Lung (tissue), 12 donors: ENCODE results near the gene CNGB1. TPM values are rescaled to one million over a fixed set of nuclear protein-coding genes. Genes with fewer than 3 reads are reported as not detected.

Experiments
- ATAC-seq: fragments of 200-7000 bp; cut with Tn5 transposase; one replicate; pipeline ENCODE4 v1.9.1; 2020; ENCODE audit warnings: moderate number of reproducible peaks; ENCODE audit not compliant: insufficient read depth, low FRiP score
- DNase-seq, 3 donors: peaks; one replicate each; pipeline ENCODE4 v3.0.0-alpha.2; 2013 to 2017
- H3K27ac ChIP-seq, 2 donors: one replicate each; pipeline ENCODE4 v1.5.1; 2013; ENCODE audit warnings: mild to moderate bottlenecking in 2 of 2, moderate library complexity in 2 of 2, control low read depth in 1 of 2, inconsistent platforms in 1 of 2, low read depth in 1 of 2, low read length in 1 of 2
- H3K27me3 ChIP-seq, 3 donors: one replicate each; pipeline ENCODE4 v1.5.1; 2013; ENCODE audit warnings: low read length in 2 of 3; ENCODE audit not compliant: control insufficient read depth in 3 of 3, insufficient read depth in 3 of 3
- H3K36me3 ChIP-seq, 4 donors: one replicate each; pipeline ENCODE4 v1.5.1; 2013; ENCODE audit warnings: low read length in 4 of 4, mild to moderate bottlenecking in 1 of 4, moderate library complexity in 1 of 4; ENCODE audit not compliant: control insufficient read depth in 4 of 4, insufficient read depth in 4 of 4
- H3K4me1 ChIP-seq, 5 donors: one replicate each; pipeline ENCODE4 v1.5.1; 2013; ENCODE audit warnings: low read length in 5 of 5, mild to moderate bottlenecking in 2 of 5, moderate library complexity in 1 of 5; ENCODE audit not compliant: control insufficient read depth in 5 of 5, insufficient read depth in 5 of 5
- H3K4me3 ChIP-seq: one replicate; pipeline ENCODE4 v1.5.1; 2013; ENCODE audit warnings: mild to moderate bottlenecking, control low read depth, moderate library complexity
- H3K9ac ChIP-seq, 2 donors: one replicate each; pipeline ENCODE4 v1.5.1; 2013; ENCODE audit warnings: low read length in 2 of 2, control low read depth in 1 of 2; ENCODE audit not compliant: insufficient read depth in 1 of 2
- H3K9me3 ChIP-seq, 4 donors: one replicate each; pipeline ENCODE4 v1.5.1; 2013; ENCODE audit warnings: low read length in 3 of 4, mild to moderate bottlenecking in 1 of 4, moderate library complexity in 1 of 4; ENCODE audit not compliant: control insufficient read depth in 4 of 4, insufficient read depth in 3 of 4
- WGBS, 2 donors: extraction: QIAGEN DNeasy Blood & Tissue Kit; methylation state at CpG; one replicate each; pipeline ENCODE4 v1.1.7; 2013; 5-methylcytosine and 5-hydroxymethylcytosine counted together
- polyA plus RNA-seq, 2 donors: library from polyadenylated mRNA; stranded (reverse); fragments of 200-250 nt; gene quantifications; one replicate each; pipeline ENCODE4 v1.2.1, GENCODE V29; 2013
- total RNA-seq, 2 donors: library from RNA; depleted of rRNA in 1 of 2; stranded (reverse); fragments of >200 nt in 1 of 2; gene quantifications; one replicate each; pipeline ENCODE4 v1.2.1, GENCODE V29; 2014 to 2021
- TF ChIP-seq, protein P1 (sequence below): IDR thresholded peaks from 2 replicates; pipeline ENCODE4 v1.5.1; 2012; ENCODE audit warnings: mild to moderate bottlenecking; ENCODE audit errors: control extremely low read depth, extremely low read depth
- donor health status: control.
- donor health status: control.
- donor health status: Bipolar disorder and iron deficiency.
- donor health status: healthy.
- donor health status: DM: yes; HTN: yes; CAD: no.

CNGB1 gene
- total and polyA plus RNA-seq, 4 donors, result 0.14 to 0.43 (median 0.19) TPM

- TF ChIP-seq, protein P1, sequence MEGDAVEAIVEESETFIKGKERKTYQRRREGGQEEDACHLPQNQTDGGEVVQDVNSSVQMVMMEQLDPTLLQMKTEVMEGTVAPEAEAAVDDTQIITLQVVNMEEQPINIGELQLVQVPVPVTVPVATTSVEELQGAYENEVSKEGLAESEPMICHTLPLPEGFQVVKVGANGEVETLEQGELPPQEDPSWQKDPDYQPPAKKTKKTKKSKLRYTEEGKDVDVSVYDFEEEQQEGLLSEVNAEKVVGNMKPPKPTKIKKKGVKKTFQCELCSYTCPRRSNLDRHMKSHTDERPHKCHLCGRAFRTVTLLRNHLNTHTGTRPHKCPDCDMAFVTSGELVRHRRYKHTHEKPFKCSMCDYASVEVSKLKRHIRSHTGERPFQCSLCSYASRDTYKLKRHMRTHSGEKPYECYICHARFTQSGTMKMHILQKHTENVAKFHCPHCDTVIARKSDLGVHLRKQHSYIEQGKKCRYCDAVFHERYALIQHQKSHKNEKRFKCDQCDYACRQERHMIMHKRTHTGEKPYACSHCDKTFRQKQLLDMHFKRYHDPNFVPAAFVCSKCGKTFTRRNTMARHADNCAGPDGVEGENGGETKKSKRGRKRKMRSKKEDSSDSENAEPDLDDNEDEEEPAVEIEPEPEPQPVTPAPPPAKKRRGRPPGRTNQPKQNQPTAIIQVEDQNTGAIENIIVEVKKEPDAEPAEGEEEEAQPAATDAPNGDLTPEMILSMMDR, result no peak
- Histone ChIP-seq H3K36me3 (no peaks in the 10 kb centered on the region), H3K9ac (no peak overlapping the region), H3K4me1 (no peaks in the 10 kb centered on the region), H3K9me3 (peaks cover 0 to 2% (median 0%) of the 10 kb centered on the region in 4 donors), H3K27me3 (peaks cover 0 to 9% (median 4%) of the 10 kb centered on the region in 3 donors), H3K27ac (no peak overlapping the region), H3K4me3 (no peak overlapping the region)
- 84 to 88% methylated on average over 11 of the region's 11 CpGs for WGBS, 2 donors
- no peak for DNase-seq
- ATAC-seq, result no peak
Observed at GRCh38 chr16:57900796-57901479, 70.0 kb downstream of the CNGB1 start.

DNA sequence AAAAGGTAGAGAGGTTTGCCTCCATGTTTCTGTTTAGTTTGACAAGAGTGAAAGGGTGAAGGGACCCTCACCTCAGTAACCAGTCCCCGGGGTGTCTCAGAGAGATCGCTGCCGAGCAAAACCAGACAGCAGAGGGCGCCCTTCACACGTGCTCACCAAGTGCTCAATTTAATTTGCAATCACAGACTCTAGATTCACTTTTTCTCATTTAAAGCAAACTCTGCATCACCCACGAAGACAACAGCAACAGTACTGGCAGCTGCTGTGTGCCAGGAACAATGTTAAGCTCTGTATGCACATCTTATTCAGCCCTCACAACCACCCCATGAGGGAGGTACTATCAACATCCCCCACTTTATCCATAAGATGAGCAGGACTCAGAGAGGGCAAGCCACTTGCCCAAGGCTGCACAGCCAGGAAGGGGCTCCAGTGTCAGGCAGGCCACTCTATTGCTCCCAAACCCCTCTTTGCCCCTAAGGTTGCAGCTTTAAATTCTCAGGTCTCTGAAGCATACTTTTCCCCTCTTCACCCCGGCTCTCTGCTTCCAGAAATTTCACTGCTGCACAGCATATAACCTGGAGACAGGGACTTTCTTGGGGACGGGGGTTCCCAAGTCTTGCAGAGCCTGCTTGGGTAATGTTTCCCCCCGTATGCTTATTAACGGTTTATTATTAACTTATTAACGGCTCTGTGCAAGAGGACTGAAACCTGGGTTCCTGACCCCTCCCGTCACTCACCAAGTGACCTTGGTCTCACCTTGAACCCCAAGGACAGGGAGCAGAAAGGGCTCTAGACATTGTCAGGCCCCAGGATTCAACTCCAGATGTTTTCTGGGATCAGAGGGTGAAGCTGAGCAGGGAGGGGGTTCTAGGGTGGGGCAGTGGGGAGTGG is 70.9 kb downstream of the CNGB1 start:
- no peak overlapping the region for H3K9ac ChIP-seq

GRCh38 chr16:57898961-57899360 is 72.0 kb downstream of the CNGB1 start:
- no peak for DNase-seq
- no peaks in the 10 kb centered on the region for H3K36me3 ChIP-seq

More for the DNA sequence above, 70.9 kb downstream of the CNGB1 start:
- Histone ChIP-seq H3K27ac (no peak overlapping the region), H3K27me3 (peaks cover 0 to 9% (median 2%) of the 10 kb centered on the region in 3 donors), H3K4me1 (no peaks in the 10 kb centered on the region), H3K36me3 (no peaks in the 10 kb centered on the region), H3K4me3 (no peak overlapping the region), H3K9me3 (peaks cover 0 to 2% (median 0%) of the 10 kb centered on the region in 4 donors)
- peak; percentile 67 for ATAC-seq
- TF ChIP-seq, protein P1, result peak; percentile 89
- 30 to 36% methylated on average over 12 of the region's 12 CpGs for WGBS, 2 donors
- peak; percentile 70 to 76 (median 72) for DNase-seq

More at GRCh38 chr16:57898961-57899360, 72.0 kb downstream of the CNGB1 start:
- TF ChIP-seq, protein P1, result no peak
- 71 to 84% methylated on average over 5 of the region's 5 CpGs for WGBS, 2 donors
- Histone ChIP-seq H3K27ac (no peak overlapping the region), H3K4me1 (peaks cover 0 to 1% (median 0%) of the 10 kb centered on the region in 5 donors), H3K9ac (no peak overlapping the region), H3K27me3 (peaks cover 0 to 9% (median 2%) of the 10 kb centered on the region in 3 donors), H3K9me3 (peaks cover 0 to 2% (median 0%) of the 10 kb centered on the region in 4 donors), H3K4me3 (no peak overlapping the region)
- ATAC-seq, result no peak
